Mesothelial cell of epicardium (in vitro differentiated cells): Measurements from ENCODE around the gene TMEM181. TPM values are rescaled to one million over a fixed set of nuclear protein-coding genes. Genes with fewer than 3 reads are reported as not detected.

Experiments used
- DNase-seq, 2 experiments: peaks; one replicate each; pipeline ENCODE4 v3.0.0; 2021; ENCODE audit warnings: low spot score in 2 of 2; ENCODE audit not compliant: unreplicated experiment in 2 of 2
- H3K27ac Mint-ChIP-seq: 2 replicates; pipeline ENCODE4 v1.8.0; 2021; ENCODE audit warnings: mixed read lengths
- H3K27me3 Mint-ChIP-seq: 2 replicates; pipeline ENCODE4 v1.8.0; 2021; ENCODE audit warnings: low read depth, mixed read lengths
- H3K36me3 Mint-ChIP-seq: 2 replicates; pipeline ENCODE4 v1.8.0; 2021; ENCODE audit warnings: mixed read lengths
- H3K4me1 Mint-ChIP-seq: 2 replicates; pipeline ENCODE4 v1.8.0; 2021; ENCODE audit warnings: mixed read lengths
- H3K4me3 Mint-ChIP-seq: 2 replicates; pipeline ENCODE4 v1.8.0; 2021; ENCODE audit warnings: mild to moderate bottlenecking, moderate library complexity, mixed read lengths
- H3K9me3 Mint-ChIP-seq: 2 replicates; pipeline ENCODE4 v1.8.0; 2021; ENCODE audit warnings: mixed read lengths
- total RNA-seq: library from RNA; stranded (reverse); gene quantifications from 3 replicates; pipeline ENCODE4 v1.2.1, GENCODE V29; 2021
- TF ChIP-seq, protein P1 (sequence below): fragments of 200-600 bp; sonication (generic); IDR thresholded peaks from one replicate; pipeline ENCODE4 v1.5.0; 2021; ENCODE audit warnings: antibody characterized with exemption; ENCODE audit not compliant: unreplicated experiment

The TMEM181 gene
- total RNA-seq, 1 donor from 2014 or later, result 23.8 TPM

DNA sequence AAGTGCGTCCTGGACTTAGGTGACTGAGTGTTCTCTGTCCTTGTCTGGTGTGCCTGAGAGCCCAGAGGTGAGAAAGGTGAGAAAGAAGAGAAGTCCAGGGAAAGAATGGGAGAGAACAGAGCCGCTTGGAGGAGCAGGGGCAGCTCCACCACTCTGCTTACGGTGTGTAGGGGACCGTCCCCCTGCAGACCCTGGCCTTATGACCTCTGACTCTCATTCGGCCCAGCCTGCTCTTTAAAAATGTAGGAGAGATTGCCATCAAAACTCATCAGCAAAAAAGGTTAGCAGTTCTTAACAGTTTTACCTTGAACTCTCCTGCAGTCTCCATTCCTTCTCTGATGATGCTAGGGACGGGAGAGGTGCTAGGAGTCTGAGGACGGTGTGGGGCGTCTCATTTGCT, 2.0 kb downstream of the TMEM181 start:
- DNase-seq, result no peak
- Mint-ChIP-seq H3K9me3 (no peaks in the 10 kb centered on the region), H3K4me3 (peak overlapping the region; percentile 96), H3K27me3 (no peaks in the 10 kb centered on the region), H3K36me3 (no peaks in the 10 kb centered on the region), H3K4me1 (peaks cover 25% of the 10 kb centered on the region), H3K27ac (no peak overlapping the region)
- TF ChIP-seq, protein P1, sequence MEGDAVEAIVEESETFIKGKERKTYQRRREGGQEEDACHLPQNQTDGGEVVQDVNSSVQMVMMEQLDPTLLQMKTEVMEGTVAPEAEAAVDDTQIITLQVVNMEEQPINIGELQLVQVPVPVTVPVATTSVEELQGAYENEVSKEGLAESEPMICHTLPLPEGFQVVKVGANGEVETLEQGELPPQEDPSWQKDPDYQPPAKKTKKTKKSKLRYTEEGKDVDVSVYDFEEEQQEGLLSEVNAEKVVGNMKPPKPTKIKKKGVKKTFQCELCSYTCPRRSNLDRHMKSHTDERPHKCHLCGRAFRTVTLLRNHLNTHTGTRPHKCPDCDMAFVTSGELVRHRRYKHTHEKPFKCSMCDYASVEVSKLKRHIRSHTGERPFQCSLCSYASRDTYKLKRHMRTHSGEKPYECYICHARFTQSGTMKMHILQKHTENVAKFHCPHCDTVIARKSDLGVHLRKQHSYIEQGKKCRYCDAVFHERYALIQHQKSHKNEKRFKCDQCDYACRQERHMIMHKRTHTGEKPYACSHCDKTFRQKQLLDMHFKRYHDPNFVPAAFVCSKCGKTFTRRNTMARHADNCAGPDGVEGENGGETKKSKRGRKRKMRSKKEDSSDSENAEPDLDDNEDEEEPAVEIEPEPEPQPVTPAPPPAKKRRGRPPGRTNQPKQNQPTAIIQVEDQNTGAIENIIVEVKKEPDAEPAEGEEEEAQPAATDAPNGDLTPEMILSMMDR, result no peak

DNA sequence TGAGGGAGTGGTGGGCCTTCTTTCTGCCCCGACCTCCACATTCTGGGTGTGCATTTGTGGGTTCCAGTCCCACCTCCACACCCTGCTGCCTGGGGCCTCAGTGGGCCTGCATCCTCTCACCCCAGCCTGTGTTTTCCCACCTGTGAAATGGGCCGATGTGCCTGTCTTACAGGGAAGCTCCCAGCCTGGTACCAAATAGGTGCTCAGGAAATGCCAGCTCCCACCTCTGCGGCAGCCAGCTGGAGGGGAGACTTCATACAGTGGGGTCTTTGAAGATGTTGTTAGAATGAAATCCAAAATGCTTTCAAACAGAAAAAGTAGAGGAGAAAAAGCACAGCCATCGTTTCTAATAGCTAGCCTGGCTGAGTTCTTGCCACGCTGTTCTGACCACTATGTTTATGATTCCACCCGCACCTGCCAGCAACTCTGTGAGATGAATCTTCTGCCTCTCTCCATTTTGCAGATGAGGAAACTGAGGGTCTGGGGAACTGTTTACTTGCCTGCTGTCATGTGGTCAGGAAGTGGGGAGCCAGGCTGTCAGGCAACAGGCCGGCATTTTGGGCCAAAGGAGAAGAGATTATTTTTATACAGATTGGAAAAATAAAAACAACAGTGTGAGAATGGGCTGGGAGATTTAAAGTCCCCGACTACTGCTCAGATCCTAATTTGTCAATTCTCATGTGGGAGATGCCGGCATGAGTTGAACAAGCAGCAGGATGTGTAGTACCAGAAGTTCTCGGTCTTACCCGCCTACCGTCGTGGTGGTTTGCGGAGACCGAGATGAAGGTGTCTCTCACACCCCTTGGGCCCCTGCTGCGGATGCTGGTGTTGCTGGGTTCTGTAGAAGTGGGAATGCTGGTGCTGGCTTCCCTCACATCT, 4.6 kb downstream of the TMEM181 start:
- no peak overlapping the region for H3K4me3 Mint-ChIP-seq
- H3K27me3 Mint-ChIP-seq, result no peaks in the 10 kb centered on the region
- H3K9me3 Mint-ChIP-seq, result no peaks in the 10 kb centered on the region
- DNase-seq, result no peak
- H3K27ac Mint-ChIP-seq, result no peak overlapping the region
- H3K36me3 Mint-ChIP-seq, result no peaks in the 10 kb centered on the region
- peaks cover 20% of the 10 kb centered on the region for H3K4me1 Mint-ChIP-seq
- TF ChIP-seq, protein P1, result no peak

DNA sequence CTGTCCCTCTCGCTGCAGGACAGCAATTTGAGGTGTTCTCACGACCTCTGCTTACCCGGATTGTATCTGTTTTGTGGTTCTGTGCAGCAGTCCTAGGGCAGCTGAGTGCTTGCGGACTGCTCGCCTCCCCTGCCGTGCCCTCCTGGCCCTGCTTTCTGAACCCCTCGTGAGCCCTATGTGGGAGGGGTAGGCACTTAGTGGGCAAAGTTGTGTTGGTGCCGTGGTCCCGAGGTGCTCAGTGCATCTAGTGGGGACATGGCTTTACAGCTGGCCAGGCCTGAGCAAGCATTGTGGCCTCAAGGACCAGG, 5.2 kb downstream of the TMEM181 start:
- Mint-ChIP-seq H3K4me1 (peaks cover 20% of the 10 kb centered on the region), H3K4me3 (no peak overlapping the region), H3K27me3 (no peaks in the 10 kb centered on the region), H3K36me3 (no peaks in the 10 kb centered on the region), H3K27ac (no peak overlapping the region), H3K9me3 (no peaks in the 10 kb centered on the region)
- DNase-seq, result no peak
- TF ChIP-seq, protein P1, result no peak

DNA sequence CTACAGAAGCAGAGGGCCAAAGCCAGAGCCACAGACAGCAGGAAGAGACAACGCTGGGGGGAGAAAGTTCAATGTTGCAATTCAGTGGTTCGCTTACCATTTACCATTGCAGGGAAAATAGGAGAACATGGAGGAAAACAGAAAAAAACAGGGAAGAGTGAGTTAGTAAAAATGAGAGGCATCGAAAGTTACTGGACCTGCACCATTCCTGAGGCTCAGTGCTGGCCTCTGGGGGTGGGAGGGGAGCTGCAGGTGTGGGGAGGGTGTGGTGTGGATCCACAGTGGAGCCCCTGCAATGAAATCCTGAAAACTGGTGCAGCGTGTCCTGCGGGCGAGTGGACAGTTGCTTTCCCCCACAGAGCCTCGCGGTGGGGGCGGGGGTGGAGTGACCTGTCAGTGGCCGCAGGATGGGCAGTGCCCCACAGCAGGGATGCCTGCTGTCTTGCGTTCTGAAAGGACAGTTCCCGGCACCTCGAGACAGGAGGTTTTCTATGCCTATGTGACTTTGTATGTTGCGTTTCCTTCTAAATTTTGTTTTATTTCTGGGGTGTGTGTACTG, 5.7 kb downstream of the TMEM181 start:
- H3K4me3 Mint-ChIP-seq, result no peak overlapping the region
- H3K36me3 Mint-ChIP-seq, result no peaks in the 10 kb centered on the region

DNA sequence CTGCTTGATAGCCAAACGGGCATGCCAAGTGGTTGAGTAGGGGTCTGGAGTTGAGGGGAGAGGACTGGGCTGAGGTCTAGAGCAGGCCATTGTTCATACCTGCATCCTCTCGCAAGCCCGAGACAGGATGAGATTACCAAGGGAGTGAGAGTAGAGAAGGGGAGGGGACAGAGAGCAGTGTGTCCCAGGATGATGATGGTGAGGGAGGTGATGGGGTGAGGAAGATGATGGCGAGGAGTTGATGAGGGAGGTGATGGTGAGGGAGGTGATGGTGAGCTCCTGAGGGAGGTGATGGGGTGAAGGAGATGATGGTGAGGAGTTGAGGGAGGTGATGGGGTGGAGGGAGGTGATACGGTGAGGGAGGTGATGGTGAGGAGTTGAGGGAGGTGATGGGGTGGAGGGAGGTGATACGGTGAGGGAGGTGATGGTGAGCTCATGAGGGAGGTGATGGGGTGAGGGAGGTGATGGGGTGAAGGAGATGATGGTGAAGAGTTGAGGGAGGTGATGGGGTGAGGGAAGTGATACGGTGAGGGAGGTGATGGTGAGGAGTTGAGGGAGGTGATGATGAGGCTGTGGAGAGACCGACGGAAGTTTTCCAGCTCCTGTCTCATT, 6.4 kb downstream of the TMEM181 start:
- TF ChIP-seq, protein P1, result no peak
- no peaks in the 10 kb centered on the region for H3K36me3 Mint-ChIP-seq
- H3K27me3 Mint-ChIP-seq, result no peaks in the 10 kb centered on the region
- H3K27ac Mint-ChIP-seq, result no peak overlapping the region
- no peak for DNase-seq
- H3K4me1 Mint-ChIP-seq, result peaks cover 12% of the 10 kb centered on the region
- H3K4me3 Mint-ChIP-seq, result no peak overlapping the region
- no peaks in the 10 kb centered on the region for H3K9me3 Mint-ChIP-seq

More for the DNA sequence above, 5.7 kb downstream of the TMEM181 start:
- no peak for DNase-seq
- Mint-ChIP-seq H3K27me3 (no peaks in the 10 kb centered on the region), H3K9me3 (no peaks in the 10 kb centered on the region), H3K4me1 (peaks cover 20% of the 10 kb centered on the region), H3K27ac (no peak overlapping the region)
- TF ChIP-seq, protein P1, result no peak
